ENCODE data around the gene KCNMB1. TPM values are rescaled to one million over a fixed set of nuclear protein-coding genes. Genes with fewer than 3 reads are reported as not detected.

KCNMB1 gene
- total RNA-seq, 2 donors from 2014 or later = 0.74 to 0.83 TPM

DNA sequence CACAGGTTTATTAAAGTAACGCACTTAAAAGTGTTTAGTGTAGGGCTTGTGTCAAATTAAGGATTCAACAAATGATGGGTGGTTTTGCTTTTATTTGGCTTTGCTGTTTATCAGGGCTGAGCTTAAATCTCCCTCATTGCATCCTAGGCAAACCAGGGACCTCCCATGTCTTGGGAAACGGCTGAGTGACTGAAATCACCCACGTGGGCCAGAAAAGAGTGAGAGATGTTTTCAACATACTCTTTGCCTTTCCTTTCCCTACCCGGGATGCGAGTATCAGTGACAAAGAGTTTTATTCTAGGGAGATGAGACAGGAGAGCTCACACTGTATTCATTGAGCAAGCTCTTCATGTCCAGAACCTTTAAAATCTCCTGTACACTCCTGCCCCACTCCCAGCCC, 23.3 kb downstream of the KCNMB1 start:
- H3K4me3 ChIP-seq = no peak overlapping the region
- H3K9me3 ChIP-seq = no peaks in the 10 kb centered on the region
- TF ChIP-seq, protein P1, sequence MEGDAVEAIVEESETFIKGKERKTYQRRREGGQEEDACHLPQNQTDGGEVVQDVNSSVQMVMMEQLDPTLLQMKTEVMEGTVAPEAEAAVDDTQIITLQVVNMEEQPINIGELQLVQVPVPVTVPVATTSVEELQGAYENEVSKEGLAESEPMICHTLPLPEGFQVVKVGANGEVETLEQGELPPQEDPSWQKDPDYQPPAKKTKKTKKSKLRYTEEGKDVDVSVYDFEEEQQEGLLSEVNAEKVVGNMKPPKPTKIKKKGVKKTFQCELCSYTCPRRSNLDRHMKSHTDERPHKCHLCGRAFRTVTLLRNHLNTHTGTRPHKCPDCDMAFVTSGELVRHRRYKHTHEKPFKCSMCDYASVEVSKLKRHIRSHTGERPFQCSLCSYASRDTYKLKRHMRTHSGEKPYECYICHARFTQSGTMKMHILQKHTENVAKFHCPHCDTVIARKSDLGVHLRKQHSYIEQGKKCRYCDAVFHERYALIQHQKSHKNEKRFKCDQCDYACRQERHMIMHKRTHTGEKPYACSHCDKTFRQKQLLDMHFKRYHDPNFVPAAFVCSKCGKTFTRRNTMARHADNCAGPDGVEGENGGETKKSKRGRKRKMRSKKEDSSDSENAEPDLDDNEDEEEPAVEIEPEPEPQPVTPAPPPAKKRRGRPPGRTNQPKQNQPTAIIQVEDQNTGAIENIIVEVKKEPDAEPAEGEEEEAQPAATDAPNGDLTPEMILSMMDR (IDR thresholded peaks at IDR 0.05) = no peak
- no peak overlapping the region for H3K27ac ChIP-seq
- no peaks in the 10 kb centered on the region for H3K36me3 ChIP-seq
- H3K4me1 ChIP-seq = peaks cover 0 to 23% of the 10 kb centered on the region in 2 donors
- no peak for DNase-seq (ENCODE audit: low spot score)
- no peaks in the 10 kb centered on the region for H3K27me3 ChIP-seq

DNA sequence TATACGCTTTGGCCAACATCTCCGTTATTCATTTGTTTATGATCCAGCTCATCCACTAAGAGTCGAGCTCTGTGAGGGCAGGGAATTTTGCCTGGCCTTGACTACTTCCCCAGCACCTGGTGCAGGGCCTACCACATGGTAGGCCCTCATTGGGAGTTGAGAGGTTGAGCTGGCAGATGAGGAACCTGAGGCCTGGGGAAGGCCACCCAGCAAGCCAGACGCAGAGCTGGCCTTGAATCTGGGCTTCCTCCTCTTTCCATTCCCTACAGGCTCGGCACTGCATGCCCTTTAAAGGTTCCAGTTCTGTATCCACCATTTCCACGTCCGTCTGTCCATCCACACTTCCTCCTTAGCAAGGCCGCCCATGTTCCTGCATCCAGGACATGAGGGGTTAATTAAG, 24.2 kb downstream of the KCNMB1 start:
- H3K4me3 ChIP-seq = no peak overlapping the region
- TF ChIP-seq, protein P1 (IDR thresholded peaks at IDR 0.05) = no peak
- DNase-seq (ENCODE audit: low spot score) = no peak
- H3K27me3 ChIP-seq = no peaks in the 10 kb centered on the region
- no peaks in the 10 kb centered on the region for H3K36me3 ChIP-seq
- peaks cover 0 to 31% of the 10 kb centered on the region in 2 donors for H3K4me1 ChIP-seq
- no peak overlapping the region for H3K27ac ChIP-seq
- H3K9me3 ChIP-seq = no peaks in the 10 kb centered on the region

DNA sequence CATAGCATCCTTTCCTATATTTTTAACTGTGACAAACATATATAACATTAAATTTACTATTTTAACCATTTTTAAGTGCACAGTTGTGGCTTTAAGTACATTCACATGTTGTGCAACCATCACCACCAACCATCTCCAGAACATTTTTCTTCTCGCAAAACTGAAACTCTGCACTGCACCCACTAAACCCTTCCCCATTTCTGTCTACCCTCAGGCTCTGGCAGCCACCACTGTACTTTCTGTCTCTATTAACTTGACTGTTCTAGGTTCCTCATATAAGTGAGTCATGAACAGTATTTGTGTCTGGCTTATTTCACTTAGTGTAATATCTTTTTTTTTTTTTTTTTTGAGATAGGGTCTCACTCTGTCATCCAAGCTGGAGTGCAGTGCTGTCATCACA, 25.5 kb downstream of the KCNMB1 start:
- H3K27me3 ChIP-seq = no peaks in the 10 kb centered on the region
- peaks cover 0 to 43% of the 10 kb centered on the region in 2 donors for H3K4me1 ChIP-seq
- TF ChIP-seq, protein P1 (IDR thresholded peaks at IDR 0.05) = no peak
- no peaks in the 10 kb centered on the region for H3K9me3 ChIP-seq
- no peaks in the 10 kb centered on the region for H3K36me3 ChIP-seq
- no peak overlapping the region for H3K4me3 ChIP-seq
- no peak for DNase-seq (ENCODE audit: low spot score)
- H3K27ac ChIP-seq = no peak overlapping the region

DNA sequence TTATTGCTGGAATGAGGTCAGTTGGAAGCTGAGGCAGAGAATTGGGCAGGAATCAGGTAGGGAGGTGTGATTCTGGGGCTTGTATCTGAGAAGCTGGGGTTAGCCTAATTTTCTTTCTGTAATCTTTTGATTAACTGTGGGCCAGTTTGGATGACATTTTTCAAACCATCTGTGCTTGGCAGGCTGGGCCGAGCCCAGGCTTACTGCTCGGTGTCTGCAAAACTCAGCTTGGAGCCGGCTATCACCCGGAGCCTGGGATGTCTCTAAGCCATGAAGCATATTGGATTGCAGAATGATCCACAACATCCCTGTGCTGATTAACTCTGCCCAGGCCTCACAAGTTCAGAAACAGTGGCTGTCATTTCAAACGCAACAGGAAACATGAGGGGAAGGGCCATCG, 26.5 kb downstream of the KCNMB1 start:
- Histone ChIP-seq H3K27ac (peak overlapping the region; percentile 46 to 58), H3K9me3 (no peaks in the 10 kb centered on the region), H3K4me3 (no peak overlapping the region), H3K4me1 (peaks cover 0 to 46% of the 10 kb centered on the region in 2 donors), H3K27me3 (no peaks in the 10 kb centered on the region), H3K36me3 (no peaks in the 10 kb centered on the region)
- TF ChIP-seq, protein P1 (IDR thresholded peaks at IDR 0.05) = no peak
- no peak for DNase-seq (ENCODE audit: low spot score)

DNA sequence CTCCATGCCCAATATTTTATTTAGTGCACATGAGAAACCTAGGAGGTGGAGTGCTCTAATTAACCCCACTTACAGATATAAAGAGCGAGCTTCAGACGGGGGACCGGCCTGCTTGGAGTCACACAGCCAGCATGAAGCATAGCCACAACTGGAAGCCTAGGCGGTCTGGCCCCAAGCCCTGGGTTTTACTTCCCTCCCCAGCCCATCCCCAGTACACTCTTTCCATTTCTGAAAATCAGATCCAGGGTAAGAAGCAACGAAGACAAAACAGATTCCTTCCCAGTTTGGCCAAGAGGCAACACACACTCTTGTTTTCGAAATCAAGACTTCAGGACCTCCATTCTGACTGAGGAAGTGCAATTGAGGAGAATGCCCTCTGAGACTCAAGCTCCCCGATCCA, 27.1 kb downstream of the KCNMB1 start:
- peaks cover 0 to 46% of the 10 kb centered on the region in 2 donors for H3K4me1 ChIP-seq
- H3K27me3 ChIP-seq = no peaks in the 10 kb centered on the region
- H3K9me3 ChIP-seq = no peaks in the 10 kb centered on the region
- DNase-seq (ENCODE audit: low spot score) = no peak
- H3K4me3 ChIP-seq = no peak overlapping the region
- no peaks in the 10 kb centered on the region for H3K36me3 ChIP-seq
- TF ChIP-seq, protein P1 (IDR thresholded peaks at IDR 0.05) = no peak
- H3K27ac ChIP-seq = peak overlapping the region; percentile 46 to 58

DNA sequence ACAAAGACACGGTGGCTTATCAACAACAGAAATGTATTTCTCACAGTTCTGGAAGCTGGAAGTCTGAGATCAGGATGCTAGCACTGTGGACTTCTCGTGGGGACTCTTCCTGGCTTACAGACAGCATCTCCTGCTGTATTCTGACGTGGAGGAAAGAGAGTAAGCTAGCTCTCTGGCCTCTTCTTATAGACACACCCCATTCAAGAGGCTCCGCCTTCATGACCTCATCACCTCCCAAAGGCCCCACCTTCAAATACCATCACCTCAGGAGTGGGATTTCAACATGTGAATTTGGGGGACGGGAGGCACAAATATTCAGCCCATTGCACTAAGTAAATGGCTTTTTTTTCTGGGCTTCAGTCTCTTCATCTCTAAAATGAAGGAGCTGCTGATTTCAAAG, 27.6 kb downstream of the KCNMB1 start:
- Histone ChIP-seq H3K9me3 (no peaks in the 10 kb centered on the region), H3K4me3 (no peak overlapping the region), H3K27me3 (no peaks in the 10 kb centered on the region), H3K36me3 (no peaks in the 10 kb centered on the region), H3K4me1 (peaks cover 0 to 46% of the 10 kb centered on the region in 2 donors), H3K27ac (peak overlapping the region; percentile 46 to 58)
- DNase-seq (ENCODE audit: low spot score) = no peak
- TF ChIP-seq, protein P1 (IDR thresholded peaks at IDR 0.05) = no peak

Measured in right atrium auricular region (tissue), 2 donors.